MCF 10A (cell line): ENCODE measurements around the gene SCAMP5. TPM values are rescaled to one million over a fixed set of nuclear protein-coding genes. Genes with fewer than 3 reads are reported as not detected.

Source experiments
- BruUV-seq: library from RNA; stranded (reverse); fragments of 400-500 nt; replicated peaks from 2 replicates; lab custom pipeline; 2021; lab: Mats Ljungman, UMichigan
- CTCF ChIA-PET: fragments of 300-600 bp; sonication (Branson Sonifier 250); formaldehyde crosslinking; extraction: SDS; loops from one replicate; lab custom pipeline; 2021; ENCODE audit warnings: antibody characterized with exemption, inconsistent platforms; lab: Yijun Ruan, JAX
- POLR2A ChIA-PET: fragments of 300-600, 350-650 bp; sonication (Branson Sonifier 250); formaldehyde crosslinking; extraction: SDS; loops from one replicate; lab custom pipeline; 2020; ENCODE audit warnings: antibody characterized with exemption, inconsistent platforms; lab: Yijun Ruan, JAX
- DNase-seq: peaks from one replicate; pipeline ENCODE4 v3.0.0-alpha.2; 2018; ENCODE audit not compliant: unreplicated experiment
- H3K27ac Mint-ChIP-seq: one replicate; pipeline ENCODE4 v1.8.0; 2022; ENCODE audit warnings: mild to moderate bottlenecking, low read depth, mixed read lengths; ENCODE audit not compliant: unreplicated experiment
- H3K27me3 Mint-ChIP-seq: one replicate; pipeline ENCODE4 v1.8.0; 2022; ENCODE audit warnings: mixed read lengths; ENCODE audit not compliant: insufficient read depth, unreplicated experiment
- H3K36me3 Mint-ChIP-seq: one replicate; pipeline ENCODE4 v1.8.0; 2022; ENCODE audit warnings: mild to moderate bottlenecking, moderate library complexity, mixed read lengths; ENCODE audit not compliant: insufficient read depth, unreplicated experiment
- H3K4me1 Mint-ChIP-seq: one replicate; pipeline ENCODE4 v1.8.0; 2022; ENCODE audit warnings: mixed read lengths; ENCODE audit not compliant: insufficient read depth, unreplicated experiment
- H3K4me3 Mint-ChIP-seq: one replicate; pipeline ENCODE4 v1.8.0; 2022; ENCODE audit warnings: mild to moderate bottlenecking, moderate library complexity, mixed read lengths; ENCODE audit not compliant: unreplicated experiment
- H3K9me3 Mint-ChIP-seq: one replicate; pipeline ENCODE4 v1.8.0; 2022; ENCODE audit warnings: mixed read lengths; ENCODE audit not compliant: unreplicated experiment
- intact Hi-C: fragments of 100-400 bp; cut with micrococcal nuclease; formaldehyde crosslinking; loops from 2 replicates; pipeline ENCODE4 v1.14.1; 2022
- total RNA-seq: library from RNA; stranded (reverse); gene quantifications from 2 replicates; pipeline ENCODE4 v1.2.3, GENCODE V29; 2022
- TF ChIP-seq, protein P1 (sequence below): fragments of 200-600 bp; IDR thresholded peaks from one replicate; pipeline ENCODE4 v1.8.0; 2022; ENCODE audit warnings: antibody characterized with exemption, mild to moderate bottlenecking; ENCODE audit not compliant: unreplicated experiment

The SCAMP5 gene
- total RNA-seq, 1 experiment from 2014 or later = 0.54 TPM

DNA sequence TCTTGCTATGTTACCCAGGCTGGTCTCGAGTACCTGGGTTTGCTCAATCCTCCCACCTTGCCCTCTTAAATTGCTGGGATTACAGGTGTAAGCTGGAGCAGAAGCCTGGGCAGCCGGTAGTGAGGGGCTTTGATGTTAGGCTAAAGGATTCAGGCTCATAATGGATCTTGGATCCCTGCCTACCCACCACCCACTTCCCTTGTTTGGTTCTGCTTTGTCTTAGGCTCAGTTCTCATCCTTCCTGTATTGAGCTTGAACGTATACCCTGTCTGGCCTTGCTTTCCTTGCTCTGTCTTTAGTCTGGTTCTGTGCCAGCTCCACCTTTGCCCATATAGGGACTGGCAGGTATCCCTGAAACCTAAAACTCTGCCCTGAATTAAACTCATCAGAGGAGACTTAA, 29.7 kb downstream of the SCAMP5 start:
- no TSS peak for BruUV-seq
- intact Hi-C loops = loop anchor here (10.0 kb wide), 2 partner anchors 250 to 280 kb away; no protein-coding TSS in a partner anchor
- no peaks in the 10 kb centered on the region for H3K27me3 Mint-ChIP-seq
- ChIA-PET POLR2A (interaction anchor here (0.6 to 3.1 kb wide), 2 partner anchors 176 to 181 kb away, joined by 3 to 35 read pairs; partner anchors contain the start of gene C15orf39), CTCF (interaction anchor here (0.6 to 2.6 kb wide), 8 partner anchors 10 to 389 kb away, joined by 3 to 14 read pairs (median 4); partner anchors contain the start of genes C15orf39 and EDC3)
- H3K36me3 Mint-ChIP-seq = peaks cover 7% of the 10 kb centered on the region
- peaks cover 8% of the 10 kb centered on the region for H3K4me1 Mint-ChIP-seq
- DNase-seq = no peak
- no peak overlapping the region for H3K4me3 Mint-ChIP-seq
- H3K9me3 Mint-ChIP-seq = no peaks in the 10 kb centered on the region
- peak overlapping the region; percentile 95 for H3K27ac Mint-ChIP-seq
- TF ChIP-seq, protein P1, sequence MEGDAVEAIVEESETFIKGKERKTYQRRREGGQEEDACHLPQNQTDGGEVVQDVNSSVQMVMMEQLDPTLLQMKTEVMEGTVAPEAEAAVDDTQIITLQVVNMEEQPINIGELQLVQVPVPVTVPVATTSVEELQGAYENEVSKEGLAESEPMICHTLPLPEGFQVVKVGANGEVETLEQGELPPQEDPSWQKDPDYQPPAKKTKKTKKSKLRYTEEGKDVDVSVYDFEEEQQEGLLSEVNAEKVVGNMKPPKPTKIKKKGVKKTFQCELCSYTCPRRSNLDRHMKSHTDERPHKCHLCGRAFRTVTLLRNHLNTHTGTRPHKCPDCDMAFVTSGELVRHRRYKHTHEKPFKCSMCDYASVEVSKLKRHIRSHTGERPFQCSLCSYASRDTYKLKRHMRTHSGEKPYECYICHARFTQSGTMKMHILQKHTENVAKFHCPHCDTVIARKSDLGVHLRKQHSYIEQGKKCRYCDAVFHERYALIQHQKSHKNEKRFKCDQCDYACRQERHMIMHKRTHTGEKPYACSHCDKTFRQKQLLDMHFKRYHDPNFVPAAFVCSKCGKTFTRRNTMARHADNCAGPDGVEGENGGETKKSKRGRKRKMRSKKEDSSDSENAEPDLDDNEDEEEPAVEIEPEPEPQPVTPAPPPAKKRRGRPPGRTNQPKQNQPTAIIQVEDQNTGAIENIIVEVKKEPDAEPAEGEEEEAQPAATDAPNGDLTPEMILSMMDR = no peak

DNA sequence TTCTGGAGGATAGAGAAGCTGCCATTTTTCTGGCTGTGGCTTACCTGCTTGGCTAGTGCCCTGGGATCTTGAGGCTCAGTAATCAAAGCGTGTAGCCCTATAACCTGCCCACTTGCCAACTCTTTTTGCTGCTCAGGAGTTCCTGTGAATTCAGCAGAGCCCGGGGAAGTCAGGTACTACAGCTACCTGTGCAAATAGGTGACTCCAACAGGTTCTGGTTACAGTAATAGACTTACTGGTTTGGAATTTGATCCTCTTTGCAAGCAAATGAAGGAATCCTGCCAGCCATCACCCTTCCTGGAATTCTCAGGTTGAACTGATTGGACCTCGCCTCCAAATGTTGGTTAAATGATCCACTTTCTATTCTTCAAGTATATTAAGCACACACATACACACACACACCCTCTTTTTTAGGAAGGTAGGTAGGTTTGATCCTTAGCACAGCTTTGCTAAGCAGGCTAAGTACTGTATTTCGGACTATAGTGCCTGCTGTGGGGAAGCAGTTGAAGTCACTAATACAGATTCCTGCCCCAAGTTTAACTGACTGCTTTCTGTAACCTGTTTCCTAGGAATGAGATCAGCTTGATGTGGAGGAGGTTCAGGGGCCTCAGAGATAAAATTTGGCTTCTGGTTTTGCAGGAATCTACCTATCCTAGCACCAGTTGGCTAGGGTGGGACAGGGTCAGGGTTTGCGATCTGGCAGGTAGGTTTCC, 30.3 kb downstream of the SCAMP5 start:
- H3K4me3 Mint-ChIP-seq = no peak overlapping the region
- H3K9me3 Mint-ChIP-seq = no peaks in the 10 kb centered on the region
- POLR2A ChIA-PET = interaction anchor here (3.1 kb wide), 1 partner anchor 175 kb away, joined by 35 read pairs; the partner anchor contains the start of gene C15orf39
- H3K4me1 Mint-ChIP-seq = peaks cover 13% of the 10 kb centered on the region
- no peak overlapping the region for H3K27ac Mint-ChIP-seq
- no TSS peak for BruUV-seq
- DNase-seq = no peak
- TF ChIP-seq, protein P1 = no peak
- H3K27me3 Mint-ChIP-seq = no peaks in the 10 kb centered on the region
- intact Hi-C loops = loop anchor here (10.0 kb wide), 2 partner anchors 249 to 279 kb away; no protein-coding TSS in a partner anchor
- H3K36me3 Mint-ChIP-seq = peaks cover 7% of the 10 kb centered on the region
- CTCF ChIA-PET = interaction anchor here (0.6 to 2.6 kb wide), 4 partner anchors 13 to 179 kb away, joined by 4 to 14 read pairs (median 8); partner anchors contain the start of gene C15orf39

DNA sequence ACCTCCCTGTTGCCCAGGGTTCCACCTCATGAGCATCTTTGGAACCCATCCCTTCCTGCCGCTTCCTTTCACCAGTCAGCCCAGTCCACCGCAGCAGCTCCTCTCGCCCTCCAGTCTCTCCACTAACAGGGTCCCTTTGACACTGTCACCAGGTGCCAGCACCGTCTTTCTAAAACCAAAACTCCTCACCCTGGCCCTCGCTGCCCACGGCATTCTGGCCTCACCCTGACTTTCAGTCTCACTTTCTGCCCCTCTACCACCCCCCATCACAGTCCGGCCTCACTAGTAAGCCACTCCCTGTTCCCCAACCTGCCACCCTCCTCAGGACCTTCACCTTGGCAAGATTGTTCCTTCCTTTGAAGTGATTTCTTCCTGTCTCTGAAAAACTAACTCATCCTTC, 32.2 kb downstream of the SCAMP5 start:
- ChIA-PET POLR2A (interaction anchor here (0.6 kb wide), 1 partner anchor 395 kb away, joined by 3 read pairs; no protein-coding TSS in a partner anchor), CTCF (interaction anchor here (0.9 to 5.4 kb wide), 3 partner anchors 76 to 179 kb away, joined by 4 to 85 read pairs (median 10); no protein-coding TSS in a partner anchor)
- peaks cover 19% of the 10 kb centered on the region for H3K4me1 Mint-ChIP-seq
- no peaks in the 10 kb centered on the region for H3K27me3 Mint-ChIP-seq
- TF ChIP-seq, protein P1 = no peak
- H3K36me3 Mint-ChIP-seq = peaks cover 7% of the 10 kb centered on the region
- H3K27ac Mint-ChIP-seq = no peak overlapping the region
- BruUV-seq = no TSS peak
- H3K9me3 Mint-ChIP-seq = no peaks in the 10 kb centered on the region
- no peak overlapping the region for H3K4me3 Mint-ChIP-seq
- intact Hi-C loops = loop anchor here (10.0 kb wide), 2 partner anchors 247 to 277 kb away; no protein-coding TSS in a partner anchor
- no peak for DNase-seq

DNA sequence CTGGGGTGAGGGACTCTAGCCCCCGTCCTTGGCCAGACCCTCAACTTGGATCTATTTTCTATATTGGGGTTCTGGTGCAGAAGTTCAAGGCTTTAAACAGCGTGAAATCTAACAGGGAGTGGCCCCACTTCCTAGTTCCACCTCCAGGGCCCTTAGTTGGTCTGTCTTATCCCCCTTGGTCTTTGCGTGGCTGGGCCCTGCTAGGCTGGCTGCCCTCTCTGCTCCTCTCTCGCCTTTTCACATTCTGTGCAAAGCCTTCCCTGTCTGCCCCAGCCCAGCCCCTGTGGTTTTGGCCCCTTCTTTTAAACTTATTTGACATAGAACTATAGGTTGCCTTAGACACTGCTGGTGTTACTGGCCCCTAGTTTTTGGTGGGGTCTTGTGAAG, 33.6 kb downstream of the SCAMP5 start:
- Mint-ChIP-seq H3K27me3 (no peaks in the 10 kb centered on the region), H3K4me1 (peaks cover 19% of the 10 kb centered on the region), H3K36me3 (peaks cover 13% of the 10 kb centered on the region), H3K4me3 (peak overlapping the region; percentile 10), H3K27ac (peak overlapping the region; percentile 27), H3K9me3 (no peaks in the 10 kb centered on the region)
- BruUV-seq = no TSS peak
- POLR2A ChIA-PET = interaction anchor here (0.7 to 4.7 kb wide), 3 partner anchors 147 to 339 kb away, joined by 3 to 61 read pairs (median 4); partner anchors contain the start of genes C15orf39 and MAN2C1
- TF ChIP-seq, protein P1 = no peak
- CTCF ChIA-PET = interaction anchor here (0.6 to 5.4 kb wide), 18 partner anchors 15 to 776 kb away, joined by 3 to 85 read pairs (median 4); partner anchors contain the start of genes C15orf39 and MAN2C1
- intact Hi-C loops = loop anchor here (1.0 to 10.0 kb wide), 5 partner anchors 14 to 340 kb away; partner anchors contain the start of gene MAN2C1
- no peak for DNase-seq
